WTC11 (cell line): Measurements from ENCODE around the gene ATP5MC2. TPM values are rescaled to one million over a fixed set of nuclear protein-coding genes. Genes with fewer than 3 reads are reported as not detected.

Experiments used
- ATAC-seq: fragments of 200-7000 bp; cut with Tn5 transposase; 2 replicates; pipeline ENCODE4 v1.10.0; 2021; ENCODE audit warnings: mild to moderate bottlenecking, moderate library complexity
- CTCF ChIA-PET: fragments of 300-600 bp; sonication (Branson Sonifier 250); formaldehyde crosslinking; loops from one replicate; lab custom pipeline; 2021; ENCODE audit warnings: antibody characterized with exemption; lab: Charles Lee
- POLR2A ChIA-PET: fragments of 350-600 bp; sonication (Branson Sonifier 250); formaldehyde crosslinking; loops from one replicate; lab custom pipeline; 2021; ENCODE audit warnings: antibody characterized with exemption; lab: Charles Lee
- DNase-seq: peaks from one replicate; pipeline ENCODE4 v3.0.0; 2021; ENCODE audit warnings: low spot score
- H3K27ac Mint-ChIP-seq: 2 replicates; pipeline ENCODE4 v1.8.0; 2021; ENCODE audit warnings: mixed read lengths
- H3K27me3 Mint-ChIP-seq: 2 replicates; pipeline ENCODE4 v1.8.0; 2021; ENCODE audit warnings: low read depth, mild to moderate bottlenecking, moderate library complexity, mixed read lengths
- H3K36me3 Mint-ChIP-seq: 2 replicates; pipeline ENCODE4 v1.8.0; 2021; ENCODE audit warnings: mixed read lengths
- H3K4me1 Mint-ChIP-seq: 2 replicates; pipeline ENCODE4 v1.8.0; 2022; ENCODE audit warnings: mixed read lengths
- H3K4me3 Mint-ChIP-seq: 2 replicates; pipeline ENCODE4 v1.8.0; 2021; ENCODE audit warnings: mild to moderate bottlenecking, moderate library complexity, mixed read lengths
- H3K9me3 Mint-ChIP-seq: 2 replicates; pipeline ENCODE4 v1.8.0; 2021; ENCODE audit warnings: mixed read lengths
- AR ChIP-seq: fragments of 250-450 bp; sonication (Bioruptor Pico); IDR thresholded peaks from 2 replicates; pipeline ENCODE4 v1.9.0; 2021; ENCODE audit warnings: mild to moderate bottlenecking
- ARID4B ChIP-seq: sonication (generic); formaldehyde crosslinking; IDR thresholded peaks from 2 replicates; pipeline ENCODE4 v1.8.0; 2023; ENCODE audit warnings: missing genetic modification reagents, mild to moderate bottlenecking, borderline replicate concordance
- ELF4 ChIP-seq: sonication (generic); formaldehyde crosslinking; IDR thresholded peaks from 2 replicates; pipeline ENCODE4 v1.8.1; 2022; ENCODE audit warnings: low read depth, mild to moderate bottlenecking, moderate library complexity, missing genetic modification reagents
- EMX1 ChIP-seq: fragments of 250-450 bp; sonication (Bioruptor Pico); IDR thresholded peaks from 2 replicates; pipeline ENCODE4 v1.8.0; 2021; ENCODE audit warnings: mild to moderate bottlenecking
- HMGA2 ChIP-seq: fragments of 250-450 bp; sonication (Bioruptor Pico); IDR thresholded peaks from 2 replicates; pipeline ENCODE4 v1.4.0; 2021; ENCODE audit warnings: mild to moderate bottlenecking, moderate library complexity
- MAX ChIP-seq: sonication (generic); formaldehyde crosslinking; IDR thresholded peaks from 2 replicates; pipeline ENCODE4 v1.8.0; 2022; ENCODE audit warnings: mild to moderate bottlenecking, missing genetic modification reagents
- NFATC4 ChIP-seq: fragments of 250-450 bp; sonication (Bioruptor Pico); IDR thresholded peaks from 2 replicates; pipeline ENCODE4 v1.9.0; 2021; ENCODE audit warnings: mild to moderate bottlenecking
- NFE2L1 ChIP-seq: sonication (generic); formaldehyde crosslinking; IDR thresholded peaks from 2 replicates; pipeline ENCODE4 v1.8.1; 2023; ENCODE audit warnings: missing genetic modification reagents
- OVOL2 ChIP-seq: fragments of 250-450 bp; sonication (Bioruptor Pico); IDR thresholded peaks from 2 replicates; pipeline ENCODE4 v1.9.0; 2021; ENCODE audit warnings: mild to moderate bottlenecking, borderline replicate concordance
- PRRX2 ChIP-seq: fragments of 250-450 bp; sonication (Bioruptor Pico); IDR thresholded peaks from 2 replicates; pipeline ENCODE4 v1.8.0; 2021; ENCODE audit warnings: mild to moderate bottlenecking
- SMAD4 ChIP-seq: sonication (generic); formaldehyde crosslinking; IDR thresholded peaks from 2 replicates; pipeline ENCODE4 v1.8.0; 2022; ENCODE audit warnings: mild to moderate bottlenecking, missing genetic modification reagents
- TEAD4 ChIP-seq: sonication (generic); formaldehyde crosslinking; IDR thresholded peaks from 2 replicates; pipeline ENCODE4 v1.8.0; 2022; ENCODE audit warnings: mild to moderate bottlenecking, missing genetic modification reagents
- ZBTB21 ChIP-seq: sonication (generic); formaldehyde crosslinking; IDR thresholded peaks from 2 replicates; pipeline ENCODE4 v1.8.1; 2023; ENCODE audit warnings: mild to moderate bottlenecking, missing genetic modification reagents, borderline replicate concordance
- ZNF671 ChIP-seq: fragments of 250-450 bp; sonication (Bioruptor Pico); IDR thresholded peaks from 2 replicates; pipeline ENCODE4 v1.8.0; 2021; ENCODE audit warnings: mild to moderate bottlenecking
- ZSCAN18 ChIP-seq: fragments of 250-450 bp; sonication (Bioruptor Pico); IDR thresholded peaks from 2 replicates; pipeline ENCODE4 v2.1.2; 2022; ENCODE audit warnings: mild to moderate bottlenecking, moderate library complexity
- total RNA-seq: library from RNA; stranded (reverse); gene quantifications from 3 replicates; pipeline ENCODE4 v1.2.3, GENCODE V29; 2021
- TF ChIP-seq, protein P1 (sequence below): sonication (generic); formaldehyde crosslinking; IDR thresholded peaks from 2 replicates; pipeline ENCODE4 v1.8.0; 2022; ENCODE audit warnings: mild to moderate bottlenecking, missing genetic modification reagents

ATP5MC2 gene
- total RNA-seq, 1 experiment from 2014 or later: 411 TPM

DNA sequence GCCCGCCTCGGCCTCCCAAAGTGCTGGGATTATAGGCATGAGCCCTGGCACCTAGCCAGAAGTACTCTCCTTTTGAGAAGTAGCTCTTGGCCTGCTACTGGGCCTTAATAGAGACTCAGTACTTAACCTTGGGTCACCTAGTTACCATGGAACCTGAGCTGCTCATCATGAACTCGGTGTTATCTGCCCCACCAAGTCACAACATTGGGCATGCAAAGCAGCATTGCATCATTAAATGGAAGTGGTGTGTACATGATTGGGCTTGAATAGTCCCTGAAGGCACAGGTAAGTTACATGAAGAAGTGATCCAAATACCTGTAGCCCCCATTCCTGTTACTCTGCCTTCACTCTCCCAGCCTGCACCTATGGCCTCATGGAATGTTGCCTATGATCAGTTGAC, 31.8 kb downstream of the ATP5MC2 start (continued):
- TF ChIP-seq ARID4B (CRISPR knock-in tag) (no peak), NFE2L1 (CRISPR knock-in tag) (no peak), PRRX2 (CRISPR knock-in tag) (no peak), ZBTB21 (CRISPR knock-in tag) (no peak), EMX1 (CRISPR knock-in tag) (no peak), TEAD4 (CRISPR knock-in tag) (no peak), ELF4 (CRISPR knock-in tag) (no peak), NFATC4 (no peak)

DNA sequence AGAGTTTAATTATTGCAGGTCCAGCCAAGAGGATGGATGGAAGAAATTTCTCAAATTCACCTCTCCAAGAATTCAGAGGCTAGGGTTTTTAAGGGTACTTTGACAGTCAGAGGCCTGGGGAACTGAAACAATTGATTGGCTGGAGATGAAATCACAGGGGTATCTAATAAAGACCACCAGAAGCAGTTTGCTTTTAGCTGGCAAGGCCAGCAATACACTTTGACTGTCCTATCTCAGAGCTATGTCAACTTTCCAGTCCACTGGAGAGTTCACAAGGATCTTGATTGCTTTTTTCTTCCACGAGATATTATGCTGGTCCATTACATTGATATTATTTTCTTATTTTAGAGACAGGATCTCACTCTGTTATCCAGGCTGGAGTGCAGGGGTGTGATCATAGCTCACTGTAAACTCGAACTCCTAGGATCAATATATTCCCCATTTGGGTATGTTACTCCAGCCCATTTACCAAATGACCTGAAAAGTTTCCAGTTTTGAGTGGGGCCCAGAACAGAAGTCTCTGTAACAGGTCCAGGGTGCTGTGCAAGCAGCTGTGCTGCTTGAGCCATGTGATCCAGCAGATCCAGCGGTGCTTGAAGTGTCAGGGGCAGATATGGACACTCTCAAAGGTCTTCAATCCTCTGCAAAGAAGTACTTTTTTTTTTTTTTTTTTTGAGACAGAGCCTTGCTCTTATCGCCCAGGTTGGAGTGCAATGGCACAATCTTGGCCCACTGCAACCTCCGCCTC, 32.5 kb downstream of the ATP5MC2 start:
- H3K4me1 Mint-ChIP-seq: no peaks in the 10 kb centered on the region
- DNase-seq: no peak
- no peaks in the 10 kb centered on the region for H3K27me3 Mint-ChIP-seq
- ATAC-seq: no peak
- TF ChIP-seq ZSCAN18 (CRISPR knock-in tag) (no peak), ZNF671 (CRISPR knock-in tag) (no peak)
- TF ChIP-seq, protein P1, sequence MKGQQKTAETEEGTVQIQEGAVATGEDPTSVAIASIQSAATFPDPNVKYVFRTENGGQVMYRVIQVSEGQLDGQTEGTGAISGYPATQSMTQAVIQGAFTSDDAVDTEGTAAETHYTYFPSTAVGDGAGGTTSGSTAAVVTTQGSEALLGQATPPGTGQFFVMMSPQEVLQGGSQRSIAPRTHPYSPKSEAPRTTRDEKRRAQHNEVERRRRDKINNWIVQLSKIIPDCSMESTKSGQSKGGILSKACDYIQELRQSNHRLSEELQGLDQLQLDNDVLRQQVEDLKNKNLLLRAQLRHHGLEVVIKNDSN (CRISPR knock-in tag): no peak
- ChIA-PET POLR2A (no interaction called here), CTCF (no interaction called here)
- peaks cover 7% of the 10 kb centered on the region; the same call in 1 of the 2 replicates for H3K9me3 Mint-ChIP-seq
- no peak overlapping the region for H3K27ac Mint-ChIP-seq
- H3K36me3 Mint-ChIP-seq: no peaks in the 10 kb centered on the region
- no peak overlapping the region for H3K4me3 Mint-ChIP-seq

DNA sequence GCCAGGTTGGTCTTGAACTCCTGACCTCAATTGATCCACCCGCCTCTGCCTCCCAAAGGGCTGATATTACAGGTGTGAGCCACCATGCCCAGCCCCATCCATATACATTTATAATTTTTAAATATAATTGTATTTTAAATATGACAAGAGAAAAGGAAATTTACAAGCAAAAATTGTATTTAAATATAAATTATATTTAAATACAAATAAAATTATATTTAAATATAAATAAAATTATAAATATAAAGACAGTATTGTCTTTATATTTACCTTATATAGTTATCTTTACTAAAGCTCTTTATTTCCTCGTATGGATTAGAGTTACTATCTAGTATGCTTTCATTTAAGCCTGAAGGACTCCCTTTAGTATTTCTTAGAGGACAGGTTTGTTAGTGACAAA, 37.8 kb downstream of the ATP5MC2 start:
- no peaks in the 10 kb centered on the region for H3K27me3 Mint-ChIP-seq
- no peaks in the 10 kb centered on the region for H3K4me1 Mint-ChIP-seq
- DNase-seq (no peak), ATAC-seq (no peak)
- TF ChIP-seq MAX (CRISPR knock-in tag) (no peak), AR (CRISPR knock-in tag) (no peak), OVOL2 (no peak), SMAD4 (CRISPR knock-in tag) (no peak), HMGA2 (CRISPR knock-in tag) (peak; percentile 94)
- H3K4me3 Mint-ChIP-seq: no peak overlapping the region
- H3K9me3 Mint-ChIP-seq: no peaks in the 10 kb centered on the region
- POLR2A ChIA-PET: no interaction called here
- CTCF ChIA-PET: no interaction called here
- no peak overlapping the region for H3K27ac Mint-ChIP-seq
- H3K36me3 Mint-ChIP-seq: no peaks in the 10 kb centered on the region
